CD4-positive, alpha-beta memory T cell (primary cell): ENCODE results near the gene CDR2L. TPM values are rescaled to one million over a fixed set of nuclear protein-coding genes. Genes with fewer than 3 reads are reported as not detected.
"Not testable (repeated sequence)": the region's sequence is repeated elsewhere in the genome, so short reads cannot be mapped to it uniquely, and the experiment has no call there.

ENCODE experiments used
- CTCF ChIA-PET: fragments of 350-600 bp; sonication (Branson Sonifier 250); formaldehyde crosslinking; loops from one replicate; lab custom pipeline; 2021; ENCODE audit warnings: inconsistent platforms; ENCODE audit not compliant: partially characterized antibody; lab: Charles Lee
- POLR2A ChIA-PET: fragments of 350-600 bp; sonication (Branson Sonifier 250); formaldehyde crosslinking; loops from one replicate; lab custom pipeline; 2021; ENCODE audit not compliant: partially characterized antibody; lab: Charles Lee
- DNase-seq, 5 donors: peaks; one replicate each; pipeline versions ENCODE4 v3.0.0 to v3.0.0-alpha.2; 2020 to 2022; ENCODE audit warnings: mixed read lengths in 1 of 5
- H3K27ac ChIP-seq: one replicate; pipeline ENCODE4 v1.7.0; 2013; ENCODE audit warnings: low read depth, low read length
- H3K27me3 ChIP-seq: 2 replicates; pipeline ENCODE4 v1.7.0; 2013; ENCODE audit warnings: mild to moderate bottlenecking, low read length, moderate library complexity; ENCODE audit not compliant: insufficient read depth
- H3K36me3 ChIP-seq: 2 replicates; pipeline ENCODE4 v1.7.0; 2013; ENCODE audit warnings: mild to moderate bottlenecking, low read length, moderate library complexity; ENCODE audit not compliant: insufficient read depth
- H3K4me1 ChIP-seq: 2 replicates; pipeline ENCODE4 v1.7.0; 2013; ENCODE audit warnings: mild to moderate bottlenecking, low read length, moderate library complexity; ENCODE audit not compliant: insufficient read depth
- H3K4me3 ChIP-seq, 2 donors: one replicate each; pipeline ENCODE4 v1.7.0; 2013; ENCODE audit warnings: low read length in 2 of 2, mild to moderate bottlenecking in 1 of 2
- H3K9me3 ChIP-seq, 2 donors: one replicate each; pipeline ENCODE4 v1.7.0; 2013; ENCODE audit warnings: low read length in 2 of 2, control low read depth in 1 of 2; ENCODE audit not compliant: control insufficient read depth in 1 of 2
- H3K27ac Mint-ChIP-seq, 7 donors: one replicate each; pipeline ENCODE4 v1.8.0; 2020 to 2021; ENCODE audit warnings: mixed read lengths in 7 of 7, mild to moderate bottlenecking in 6 of 7, inconsistent platforms in 3 of 7, moderate library complexity in 3 of 7
- H3K27me3 Mint-ChIP-seq, 2 donors: one replicate each; pipeline ENCODE4 v1.8.0; 2020 to 2021; ENCODE audit warnings: mixed read lengths in 2 of 2
- H3K36me3 Mint-ChIP-seq, 2 donors: one replicate each; pipeline ENCODE4 v1.8.0; 2020 to 2021; ENCODE audit warnings: mixed read lengths in 2 of 2, inconsistent platforms in 1 of 2, mild to moderate bottlenecking in 1 of 2
- H3K4me1 Mint-ChIP-seq, 4 donors: one replicate each; pipeline ENCODE4 v1.8.0; 2020 to 2021; ENCODE audit warnings: mixed read lengths in 4 of 4, mild to moderate bottlenecking in 1 of 4
- H3K4me3 Mint-ChIP-seq, 8 donors: one replicate each; pipeline ENCODE4 v1.8.0; 2020 to 2021; ENCODE audit warnings: mixed read lengths in 8 of 8, mild to moderate bottlenecking in 7 of 8, moderate library complexity in 6 of 8, inconsistent platforms in 3 of 8
- H3K9me3 Mint-ChIP-seq, 8 donors: one replicate each; pipeline ENCODE4 v1.8.0; 2020 to 2021; ENCODE audit warnings: mixed read lengths in 8 of 8, mild to moderate bottlenecking in 5 of 8, inconsistent platforms in 3 of 8, moderate library complexity in 1 of 8
- intact Hi-C: fragments of 100-400 bp; cut with micrococcal nuclease; formaldehyde crosslinking; loops from one replicate; pipeline ENCODE4 v1.15.1; 2023
- polyA plus RNA-seq, 2 donors: library from polyadenylated mRNA; unstranded; fragments of 300-500 nt; fragmentation: Illumina TruSeq; gene quantifications; one replicate each; pipeline ENCODE4 v1.2.3, GENCODE V29; 2021
- total RNA-seq, 2 experiments: library from RNA; stranded (reverse); gene quantifications; one replicate each; pipeline ENCODE4 v1.2.3, GENCODE V29; 2021

Gene CDR2L
- total and polyA plus RNA-seq, 4 experiments from 2014 or later, result 0.08 to 0.20 TPM; not detected in 2

DNA sequence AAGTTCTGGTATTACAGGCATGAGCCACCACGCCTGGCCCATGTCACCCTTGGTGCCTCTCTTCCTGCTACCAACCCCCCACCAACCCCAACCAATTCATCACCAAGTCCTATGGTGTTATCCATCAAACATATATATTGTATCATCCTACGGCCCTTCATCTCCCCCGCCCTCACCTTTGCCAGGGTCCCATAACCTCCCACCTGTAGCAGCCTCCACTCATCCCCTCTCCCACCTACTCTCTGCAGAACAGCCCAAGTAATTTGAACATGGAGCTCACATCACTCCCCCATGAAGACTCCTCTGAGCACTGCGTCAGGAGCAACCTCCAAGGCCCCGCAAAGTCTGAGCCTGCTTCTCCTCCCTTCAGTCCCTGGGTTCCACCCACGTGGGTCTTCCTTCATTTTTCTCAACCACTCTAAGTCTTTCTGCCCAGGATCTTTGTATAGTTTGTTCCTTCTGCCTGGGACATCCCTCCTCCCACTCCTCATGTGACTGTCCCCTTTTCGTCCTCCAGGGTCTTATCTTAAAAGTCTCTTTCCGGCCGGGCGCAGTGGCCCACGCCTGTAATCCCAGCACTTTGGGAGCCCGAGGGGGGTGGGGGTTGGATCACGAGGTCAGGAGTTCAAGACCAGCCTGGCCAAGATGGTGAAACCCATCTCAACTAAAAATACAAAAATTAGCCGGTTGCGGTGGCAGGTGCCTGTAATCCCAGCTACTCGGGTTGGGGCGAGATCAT lies 7.9 kb upstream of the CDR2L start:
- Histone ChIP-seq H3K9me3 (no peaks in the 10 kb centered on the region), H3K27me3 (no peaks in the 10 kb centered on the region), H3K36me3 (no peaks in the 10 kb centered on the region), H3K27ac (no peak overlapping the region), H3K4me3 (no peak overlapping the region), H3K4me1 (peaks cover 20% of the 10 kb centered on the region)
- intact Hi-C loops, result no loop called here
- Mint-ChIP-seq H3K4me1 (peaks cover 7 to 27% (median 12%) of the 10 kb centered on the region in 4 donors), H3K4me3 (peak overlapping the region in 6 of 8 donors; percentile 18 to 36 (median 24)), H3K9me3 (peaks cover 0 to 2% (median 0%) of the 10 kb centered on the region in 8 donors), H3K36me3 (no peaks in the 10 kb centered on the region), H3K27me3 (peaks cover 2 to 3% of the 10 kb centered on the region in 2 donors), H3K27ac (peak overlapping the region in 2 of 7 donors; percentile 29 to 55)
- POLR2A ChIA-PET, result no interaction called here
- CTCF ChIA-PET, result interaction anchor here (0.8 to 2.5 kb wide), 5 partner anchors 9 to 223 kb away, joined by 3 to 7 read pairs (median 3); partner anchors contain the start of gene MRPL58
- no peak for DNase-seq

GRCh38 chr17:74981318-74981978 lies 6.0 kb upstream of the CDR2L start:
- H3K27ac Mint-ChIP-seq, result peak overlapping the region; percentile 89 to 98 (median 95)
- Histone ChIP-seq H3K9me3 (no peaks in the 10 kb centered on the region), H3K27ac (peak overlapping the region; percentile 30), H3K4me1 (peaks cover 20% of the 10 kb centered on the region), H3K27me3 (no peaks in the 10 kb centered on the region), H3K36me3 (no peaks in the 10 kb centered on the region), H3K4me3 (peak overlapping the region; percentile 70 to 91)
- ChIA-PET POLR2A (interaction anchor here (2.3 kb wide), 1 partner anchor 8 kb away, joined by 12 read pairs; the partner anchor contains the start of gene HID1), CTCF (interaction anchor here (1.0 to 2.5 kb wide), 2 partner anchors 20 to 221 kb away, joined by 4 to 7 read pairs; no protein-coding TSS in a partner anchor)
- DNase-seq, result no peak
- peaks cover 8 to 28% (median 13%) of the 10 kb centered on the region in 4 donors for H3K4me1 Mint-ChIP-seq
- intact Hi-C loops, result no loop called here
- no peaks in the 10 kb centered on the region for H3K36me3 Mint-ChIP-seq
- H3K27me3 Mint-ChIP-seq, result no peaks in the 10 kb centered on the region
- H3K4me3 Mint-ChIP-seq, result peak overlapping the region; percentile 86 to 94 (median 90)
- H3K9me3 Mint-ChIP-seq, result peaks cover 0 to 3% (median 0%) of the 10 kb centered on the region in 8 donors

- no peaks in the 10 kb centered on the region for H3K36me3 ChIP-seq
- ChIA-PET POLR2A (interaction anchor here (1.0 to 2.3 kb wide), 5 partner anchors 9 to 128 kb away, joined by 4 to 15 read pairs (median 6); partner anchors contain the start of genes ARMC7, ATP5PD, HID1 and KCTD2), CTCF (interaction anchor here (1.0 to 3.8 kb wide), 4 partner anchors 21 to 131 kb away, joined by 3 to 22 read pairs (median 12); partner anchors contain the start of gene MRPL58)
- no peaks in the 10 kb centered on the region for H3K9me3 ChIP-seq
- H3K4me3 ChIP-seq, result peak overlapping the region; percentile 70 to 91
- Mint-ChIP-seq H3K4me1 (peaks cover 14 to 35% (median 18%) of the 10 kb centered on the region in 4 donors), H3K27me3 (peaks cover 0 to under 1% of the 10 kb centered on the region in 2 donors), H3K36me3 (no peaks in the 10 kb centered on the region), H3K4me3 (peak overlapping the region; percentile 86 to 94 (median 90)), H3K9me3 (peaks cover 0 to 3% (median 0%) of the 10 kb centered on the region in 8 donors), H3K27ac (peak overlapping the region; percentile 89 to 98 (median 95))
- intact Hi-C loops, result loop anchor here (1.0 kb wide), 1 partner anchor 30 kb away; the partner anchor contains the start of gene MRPL58
- H3K27ac ChIP-seq, result peak overlapping the region; percentile 30
- DNase-seq, result peak; percentile 83 to 87 (median 85)
- H3K4me1 ChIP-seq, result peaks cover 27% of the 10 kb centered on the region
- no peaks in the 10 kb centered on the region for H3K27me3 ChIP-seq
Observed at GRCh38 chr17:74981979-74982662, 5.3 kb upstream of the CDR2L start.

- not testable (repeated sequence) for H3K9me3 Mint-ChIP-seq, H3K9me3 ChIP-seq, DNase-seq, H3K36me3 ChIP-seq, H3K27me3 ChIP-seq, H3K36me3 Mint-ChIP-seq, H3K27me3 Mint-ChIP-seq
- Histone ChIP-seq H3K4me1 (peaks cover 28% of the 10 kb centered on the region), H3K27ac (peak overlapping the region; percentile 30), H3K4me3 (peak overlapping the region; percentile 2 to 91)
- peak overlapping the region; percentile 71 to 94 (median 88) for H3K4me3 Mint-ChIP-seq
- ChIA-PET POLR2A (interaction anchor here (1.0 to 2.3 kb wide), 6 partner anchors 9 to 128 kb away, joined by 3 to 15 read pairs (median 6); partner anchors contain the start of genes ARMC7, ATP5PD, HID1 and KCTD2), CTCF (interaction anchor here (1.0 to 3.8 kb wide), 6 partner anchors 10 to 131 kb away, joined by 3 to 22 read pairs (median 3); partner anchors contain the start of gene MRPL58)
- H3K27ac Mint-ChIP-seq, result peak overlapping the region; percentile 82 to 95 (median 90)
- H3K4me1 Mint-ChIP-seq, result peaks cover 17 to 38% (median 20%) of the 10 kb centered on the region in 4 donors
- intact Hi-C loops, result loop anchor here (1.0 kb wide), 1 partner anchor 30 kb away; the partner anchor contains the start of gene MRPL58
Observed at GRCh38 chr17:74982663-74983313, 4.6 kb upstream of the CDR2L start.

GRCh38 chr17:74986206-74986576 lies 1.2 kb upstream of the CDR2L start:
- no peak overlapping the region for H3K27ac ChIP-seq
- DNase-seq, result no peak
- POLR2A ChIA-PET, result no interaction called here
- no peak overlapping the region for H3K27ac Mint-ChIP-seq
- H3K4me3 ChIP-seq, result no peak overlapping the region
- CTCF ChIA-PET, result interaction anchor here (1.4 kb wide), 1 partner anchor 21 kb away, joined by 4 read pairs; no protein-coding TSS in a partner anchor
- H3K36me3 ChIP-seq, result no peaks in the 10 kb centered on the region
- peaks cover 26% of the 10 kb centered on the region for H3K4me1 ChIP-seq
- H3K27me3 Mint-ChIP-seq, result peaks cover 2% of the 10 kb centered on the region in 2 donors
- intact Hi-C loops, result loop anchor here (2.0 kb wide), 1 partner anchor 47 kb away; no protein-coding TSS in a partner anchor
- H3K4me1 Mint-ChIP-seq, result peaks cover 11 to 32% (median 18%) of the 10 kb centered on the region in 4 donors
- H3K4me3 Mint-ChIP-seq, result no peak overlapping the region
- H3K9me3 Mint-ChIP-seq, result peaks cover 0 to 1% (median 0%) of the 10 kb centered on the region in 8 donors
- no peaks in the 10 kb centered on the region for H3K9me3 ChIP-seq
- H3K36me3 Mint-ChIP-seq, result no peaks in the 10 kb centered on the region
- H3K27me3 ChIP-seq, result no peaks in the 10 kb centered on the region
